HG02970 (cell line): ENCODE data around the gene STX1A.
"Not testable (repeated sequence)": the region's sequence is repeated elsewhere in the genome, so short reads cannot be mapped to it uniquely, and the experiment has no call there.

ENCODE experiments used
- ATAC-seq: cut with Tn5 transposase; IDR thresholded peaks from one replicate; pipeline ENCODE4 v1.9.1; 2021; ENCODE audit warnings: mild to moderate bottlenecking, moderate library complexity, moderate number of reproducible peaks; ENCODE audit not compliant: unreplicated experiment, low FRiP score

Gene STX1A

DNA sequence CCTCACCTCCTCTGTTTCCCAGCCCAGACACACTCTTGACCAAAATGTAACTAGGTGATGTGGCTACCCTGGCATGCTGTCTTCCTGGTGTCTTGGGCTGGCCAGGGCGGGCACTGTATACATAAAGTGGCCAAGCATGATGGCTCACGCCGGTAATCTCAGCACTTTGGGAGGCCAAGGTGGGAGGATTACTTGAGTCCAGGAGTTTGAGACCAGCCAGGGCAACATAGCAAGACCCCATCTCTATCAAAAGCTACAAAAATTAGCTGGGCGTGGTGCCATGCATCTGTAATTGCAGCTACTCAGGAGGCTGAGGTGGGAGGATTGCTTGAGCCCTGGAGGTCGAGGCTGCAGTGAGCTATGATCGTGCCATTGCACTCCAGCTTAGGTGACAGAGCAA is 6.2 kb downstream of the STX1A start:
- ATAC-seq, result not testable (repeated sequence)

DNA sequence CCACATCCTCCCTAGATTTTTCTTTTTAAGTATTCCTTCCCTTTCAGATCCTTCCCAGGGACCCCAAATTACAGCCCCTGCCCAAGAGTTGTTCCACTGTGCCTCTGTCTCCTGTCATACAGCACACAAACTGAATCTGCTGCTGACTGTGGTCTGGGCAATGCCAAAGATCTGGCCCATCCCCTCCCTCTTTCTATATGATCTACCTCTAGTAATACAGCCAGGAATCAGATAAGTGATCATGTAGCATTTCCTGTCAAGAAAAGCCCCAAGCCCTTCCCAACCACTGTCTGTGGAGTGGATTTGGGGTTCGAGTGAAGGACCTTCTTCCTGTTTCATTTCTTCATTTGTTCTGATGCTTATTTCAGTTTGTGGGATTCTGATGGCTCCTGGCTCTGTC is 6.7 kb downstream of the STX1A start:
- no peak for ATAC-seq

DNA sequence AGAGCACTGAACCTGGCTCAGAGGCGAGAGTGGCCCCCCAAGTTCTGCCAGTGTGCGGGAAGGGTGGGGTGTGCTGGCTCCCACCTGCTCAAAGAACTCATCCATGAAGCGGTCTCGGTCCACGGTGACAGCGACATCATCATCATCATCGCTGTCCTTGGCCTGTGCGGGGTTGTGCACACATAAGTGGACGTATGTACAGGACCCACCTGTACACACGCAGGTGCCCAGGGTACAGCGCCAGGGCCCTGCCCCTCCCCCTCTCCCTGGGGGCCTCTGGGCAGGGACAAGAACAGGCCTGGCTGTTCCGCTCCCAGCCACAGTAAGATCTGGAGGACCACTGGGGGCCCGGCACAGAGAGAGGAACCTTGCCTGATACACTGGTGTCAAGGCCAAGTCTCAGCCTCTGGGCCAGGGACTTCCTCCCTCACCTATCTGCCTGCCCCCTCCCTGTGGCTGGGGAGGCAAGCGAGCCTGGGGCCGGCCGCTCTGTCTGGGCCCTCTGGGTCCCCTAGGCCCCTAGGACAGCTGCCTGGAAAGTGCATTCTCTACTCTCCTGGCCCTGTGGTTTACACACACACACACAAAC is 10.4 kb downstream of the STX1A start:
- no peak for ATAC-seq

DNA sequence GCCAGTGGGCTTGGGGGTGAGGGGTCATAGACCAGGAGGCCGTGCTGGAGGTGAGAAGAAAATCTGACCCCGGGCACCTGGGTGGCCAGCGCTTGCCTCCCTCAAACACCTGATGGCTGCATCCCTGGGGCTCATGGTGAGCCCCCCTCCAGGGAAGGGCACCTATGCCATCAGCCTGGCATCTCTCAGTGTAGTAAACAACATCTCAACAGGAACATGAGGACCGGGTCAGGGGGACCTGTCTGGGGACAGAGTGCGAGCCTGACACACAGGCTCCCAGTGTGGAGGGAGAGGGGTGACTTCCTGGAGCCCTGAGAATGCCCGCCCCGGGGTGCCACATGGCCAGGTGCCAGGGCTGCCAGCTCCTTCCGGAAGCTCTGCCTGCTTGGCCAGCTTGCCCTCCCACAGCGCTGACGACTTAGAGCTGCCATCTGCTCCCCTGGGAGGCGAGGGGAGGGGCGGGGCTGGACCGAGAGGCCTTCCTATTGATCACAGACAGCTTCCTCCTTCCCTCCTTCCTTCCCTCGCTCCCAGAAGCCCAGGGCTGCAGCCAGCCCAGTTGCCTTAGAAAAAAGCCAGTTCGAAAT is 12.3 kb downstream of the STX1A start:
- no peak for ATAC-seq

DNA sequence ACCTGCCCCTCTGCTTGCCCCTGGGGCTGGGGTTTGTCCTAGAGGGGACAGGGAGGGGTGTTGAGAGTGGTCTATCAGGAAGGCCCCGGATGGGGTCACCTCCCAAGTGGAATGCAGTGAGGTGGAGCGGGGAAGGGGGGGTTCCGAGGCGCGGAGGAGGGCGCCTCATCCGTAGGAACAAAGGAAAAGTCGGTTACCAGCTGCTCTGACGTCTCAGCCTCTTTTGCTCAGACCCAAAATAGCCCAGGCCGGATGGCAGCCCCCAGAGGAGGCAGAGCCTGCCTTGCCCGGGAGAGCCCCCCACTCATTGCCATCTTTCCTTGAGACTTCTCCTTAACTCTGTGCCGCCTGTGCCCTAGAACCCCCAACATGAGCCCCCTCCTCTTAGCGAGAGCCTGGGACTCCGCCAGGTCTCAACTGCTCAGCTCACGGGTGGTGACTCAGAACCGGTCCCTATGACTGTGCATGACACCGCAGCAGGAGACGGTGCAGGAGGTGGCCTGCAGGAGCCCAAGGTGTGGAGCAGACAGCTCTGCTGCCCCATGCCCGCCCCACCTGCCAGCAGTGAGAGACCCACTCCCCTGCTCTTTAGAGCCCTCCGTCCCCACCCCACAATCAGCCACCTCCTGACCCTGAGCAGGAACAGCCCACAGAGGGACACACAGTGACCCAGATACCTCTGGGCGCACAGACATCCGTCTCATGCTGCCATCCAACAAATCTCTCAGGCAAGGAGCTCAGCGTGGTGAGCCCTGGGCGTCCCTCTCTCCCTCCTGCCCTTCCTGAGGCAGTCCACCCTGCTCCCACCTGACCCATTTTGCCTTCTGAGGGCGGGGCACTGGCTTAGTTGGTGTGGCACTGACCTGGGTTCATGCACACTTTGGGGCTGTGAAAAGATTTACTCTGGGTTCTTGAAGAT is 13.1 kb downstream of the STX1A start:
- ATAC-seq, result no peak

DNA sequence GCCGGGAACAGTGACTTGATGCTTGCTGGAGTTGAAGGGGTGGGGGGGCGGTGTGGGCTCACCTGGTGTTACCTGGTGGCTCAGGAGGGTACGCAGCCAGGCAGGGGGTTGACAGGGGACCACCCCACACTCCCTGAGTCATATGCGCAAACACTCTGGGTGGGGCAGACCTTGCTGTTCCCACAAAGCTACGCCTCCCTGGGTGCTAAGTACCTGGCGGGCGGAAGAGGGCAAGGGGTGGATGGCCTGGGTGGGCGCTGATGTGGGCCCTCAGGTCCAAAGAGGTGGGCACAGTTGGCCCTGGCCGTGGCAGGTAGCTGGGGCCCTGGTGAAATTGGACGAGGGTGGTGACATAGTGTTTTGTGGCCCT is 13.9 kb downstream of the STX1A start:
- ATAC-seq, result no peak

DNA sequence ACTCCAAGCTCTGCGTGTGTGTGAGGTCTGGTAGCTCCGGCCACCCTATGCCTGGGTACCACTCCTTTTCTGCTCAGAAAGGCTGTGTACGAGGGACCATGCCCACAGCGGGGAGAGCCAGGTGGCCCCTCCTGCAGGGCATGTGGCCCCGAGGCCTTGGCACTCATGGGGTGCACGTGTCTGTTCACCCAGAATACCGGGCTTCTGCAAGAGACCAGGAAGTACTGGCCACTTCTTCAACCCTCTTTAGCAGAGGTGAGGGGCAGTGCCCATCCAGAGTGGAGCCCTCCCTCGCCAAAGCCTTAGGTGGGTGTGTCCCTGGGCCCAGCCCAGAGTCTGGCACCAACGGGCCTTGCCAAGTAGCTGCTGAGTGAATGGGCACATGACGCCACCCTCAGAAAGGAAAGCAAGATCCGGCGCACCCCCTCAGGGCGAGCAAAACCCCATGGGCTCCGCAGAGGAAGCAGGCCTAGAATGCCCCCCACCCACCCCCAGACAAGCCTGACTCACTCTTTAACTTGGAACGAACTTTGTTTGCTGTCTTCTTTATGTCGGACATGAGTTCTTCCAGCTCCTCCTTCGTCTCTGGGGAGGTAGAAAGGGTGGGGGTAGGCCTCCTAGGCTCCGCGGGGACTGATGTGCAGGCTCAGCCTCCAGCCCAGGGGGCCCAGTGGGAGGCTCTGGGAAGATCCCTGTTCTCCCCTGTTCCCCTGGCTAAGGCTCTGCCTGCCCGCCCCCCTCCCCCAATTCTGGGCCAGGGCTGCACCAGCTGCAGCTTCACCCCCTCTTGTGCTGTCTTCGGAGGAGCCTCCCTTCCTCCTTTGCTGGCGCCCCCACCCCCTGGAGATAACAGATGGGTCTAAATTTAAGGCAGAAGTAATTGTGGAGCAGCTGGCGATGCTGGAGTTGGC is 14.6 kb downstream of the STX1A start:
- ATAC-seq, result no peak

DNA sequence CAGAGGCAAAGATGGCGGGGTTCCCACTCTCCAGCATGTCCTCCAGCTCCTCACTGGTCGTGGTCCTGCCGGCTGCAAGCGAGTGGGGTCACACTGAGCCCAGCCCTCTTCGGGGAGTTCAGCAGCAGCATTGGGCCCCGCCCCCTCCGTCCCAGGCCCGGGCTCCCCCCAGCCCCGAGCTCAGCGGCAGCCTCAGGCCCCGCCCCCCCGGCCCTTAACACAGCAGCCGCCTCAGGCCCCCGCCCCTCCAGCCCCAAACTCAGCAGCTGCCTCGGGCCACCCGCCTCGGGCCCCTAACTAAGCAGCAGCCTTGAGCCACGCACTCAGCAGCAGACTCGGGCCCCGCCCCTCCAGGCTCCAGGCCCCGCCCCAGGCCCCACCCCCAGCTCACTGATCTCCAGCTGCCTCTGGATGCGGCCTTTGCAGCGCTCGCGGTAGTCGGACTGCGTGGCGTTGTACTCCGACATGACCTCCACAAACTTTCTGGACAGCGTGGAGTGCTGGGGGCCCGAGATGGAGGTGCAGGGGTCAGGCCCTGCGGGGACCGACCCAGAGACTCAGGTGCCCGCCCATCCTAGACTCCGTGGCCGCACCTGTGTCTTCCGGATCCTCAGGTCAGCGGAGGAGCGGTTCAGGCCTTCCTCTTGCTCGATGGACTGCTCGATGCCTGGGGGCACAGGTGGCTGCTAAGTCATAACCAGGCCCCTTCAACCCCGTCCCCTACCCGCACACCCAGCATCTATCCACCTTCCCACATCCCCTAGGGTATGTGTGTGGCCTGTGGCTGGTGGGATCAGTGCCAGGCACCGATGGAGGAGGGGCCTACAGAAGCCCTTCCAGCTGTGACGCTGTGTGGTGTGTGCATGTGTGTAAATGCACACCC is 15.5 kb downstream of the STX1A start:
- ATAC-seq, result no peak

DNA sequence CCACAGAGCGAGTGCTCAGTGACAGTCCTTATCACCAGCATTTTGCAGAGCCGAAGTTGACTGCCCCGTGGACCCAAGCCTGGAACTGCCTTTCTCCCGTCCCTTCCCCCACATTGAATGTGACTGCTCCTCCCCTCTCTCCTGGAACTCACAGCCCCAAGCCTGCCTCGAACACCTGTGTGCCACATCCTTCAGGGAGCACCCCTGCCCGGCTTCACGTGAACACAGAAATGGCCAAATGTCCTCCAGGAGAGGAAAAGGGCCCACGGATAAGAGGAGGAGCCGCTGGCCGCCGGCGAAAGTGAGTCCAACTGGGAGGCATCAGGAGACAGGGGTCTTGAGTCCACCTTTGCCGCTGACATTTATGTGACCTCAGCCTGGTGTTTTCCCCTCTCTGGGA is 16.2 kb downstream of the STX1A start:
- ATAC-seq, result no peak

DNA sequence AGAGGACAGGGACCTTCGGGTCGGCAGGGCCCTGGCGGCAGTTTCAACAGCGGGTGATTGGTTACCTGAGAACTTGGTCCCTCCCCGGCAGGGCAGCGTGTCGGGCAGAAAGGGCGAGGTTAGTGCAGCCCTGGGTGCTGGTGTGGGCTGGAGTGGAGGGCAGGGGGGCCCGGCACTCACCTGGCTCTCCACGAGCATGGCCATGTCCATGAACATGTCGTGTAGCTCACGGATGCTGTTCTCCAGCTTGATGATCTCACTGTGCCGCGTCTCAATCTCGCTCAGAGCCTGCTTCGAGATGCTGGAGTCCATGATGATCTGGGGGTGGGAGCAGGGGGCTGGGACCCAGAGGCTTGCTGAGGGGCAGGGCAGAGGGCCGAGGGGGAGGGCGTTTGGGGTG is 16.8 kb downstream of the STX1A start:
- no peak for ATAC-seq

DNA sequence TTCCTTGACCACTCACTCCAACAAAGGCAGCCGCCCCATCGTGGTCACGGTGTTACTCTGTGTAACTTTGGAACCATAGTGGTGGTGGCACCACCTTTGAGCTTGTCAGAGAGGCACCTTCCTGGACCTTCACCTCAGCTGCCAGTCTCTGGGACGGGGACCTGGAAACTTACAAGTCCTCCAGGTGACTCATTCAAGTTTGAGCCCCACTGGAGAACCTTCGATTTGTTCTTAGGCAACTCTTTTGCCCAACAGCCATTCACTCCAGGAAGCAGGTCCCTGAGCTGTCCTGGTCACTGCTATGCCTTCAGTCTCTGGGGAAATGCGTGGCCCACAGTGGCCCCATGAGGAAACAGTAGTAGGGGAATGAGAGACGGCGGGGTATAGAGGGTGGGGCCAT is 17.2 kb downstream of the STX1A start:
- no peak for ATAC-seq

DNA sequence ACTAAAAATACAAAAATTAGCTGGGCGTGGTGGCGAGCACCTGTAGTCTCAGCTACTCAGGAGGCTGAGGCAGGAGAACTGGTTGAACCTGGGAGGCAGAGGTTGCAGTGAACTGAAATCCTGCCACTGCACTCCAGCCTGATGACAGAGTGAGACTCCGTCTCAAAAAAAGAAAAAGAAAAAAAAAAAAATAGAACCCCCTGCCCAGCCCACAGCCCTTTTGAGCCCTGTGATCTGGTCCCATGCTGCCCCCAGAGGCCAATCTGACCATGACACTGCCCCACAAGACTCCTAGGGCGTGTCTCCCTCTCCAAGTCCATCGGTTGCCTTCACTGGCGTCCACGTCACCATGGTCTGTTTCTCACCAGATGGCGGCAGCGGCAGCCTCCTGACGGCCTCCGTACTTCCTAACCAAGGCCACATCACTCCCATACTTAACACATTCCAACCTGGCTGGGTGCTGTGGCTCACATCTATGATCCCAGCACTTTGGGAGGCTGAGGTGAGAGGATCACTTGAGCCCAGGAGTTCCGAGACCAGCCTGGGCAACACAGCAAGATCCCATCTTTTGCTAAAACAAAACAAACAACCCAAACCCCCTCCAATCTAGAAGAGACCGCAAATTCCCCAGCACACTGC is 18.0 kb downstream of the STX1A start:
- no peak for ATAC-seq

DNA sequence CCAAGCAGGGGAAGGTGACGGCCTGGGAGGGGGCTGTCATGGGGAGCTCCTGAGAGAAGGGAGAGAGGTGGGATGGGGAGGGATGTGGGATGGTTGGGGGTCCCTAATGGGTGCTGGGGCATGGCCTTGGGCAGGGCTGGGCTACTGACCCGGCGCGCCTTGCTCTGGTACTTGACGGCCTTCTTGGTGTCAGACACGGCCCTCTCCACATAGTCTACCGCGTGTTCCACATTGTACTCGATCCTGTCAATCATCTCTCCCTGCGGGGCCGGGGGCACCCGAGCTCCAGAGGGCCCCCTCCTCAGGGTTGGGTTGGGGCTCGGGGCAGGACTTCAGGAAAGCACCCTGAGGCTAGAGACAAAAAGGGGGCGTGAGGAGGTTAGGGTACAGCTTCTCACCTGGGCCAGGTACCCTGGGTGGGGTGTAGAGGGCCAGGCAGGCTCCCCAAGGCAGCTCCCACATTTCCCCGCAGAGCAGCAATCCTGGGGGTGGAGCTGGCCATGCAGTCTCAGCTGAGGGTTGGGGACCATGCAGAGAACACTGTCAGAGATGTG is 18.8 kb downstream of the STX1A start:
- ATAC-seq, result no peak

DNA sequence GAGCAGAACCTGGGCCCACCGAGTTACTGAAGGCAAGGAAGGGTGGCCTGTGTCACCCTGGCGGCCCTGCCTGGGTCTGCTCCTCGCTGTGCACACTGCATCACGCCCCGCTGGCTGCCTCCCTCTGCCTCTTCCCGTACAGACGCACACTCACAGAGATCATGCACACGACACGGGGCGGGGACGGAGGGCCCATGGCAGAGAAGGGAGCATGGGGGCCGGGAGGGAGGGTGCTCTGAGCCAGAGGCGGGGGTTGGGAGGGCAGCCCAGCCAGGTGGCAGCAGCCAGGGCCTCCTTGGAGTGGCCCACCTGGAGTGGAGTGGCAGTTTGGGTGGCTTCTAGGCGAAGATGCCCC is 19.4 kb downstream of the STX1A start:
- no peak for ATAC-seq

DNA sequence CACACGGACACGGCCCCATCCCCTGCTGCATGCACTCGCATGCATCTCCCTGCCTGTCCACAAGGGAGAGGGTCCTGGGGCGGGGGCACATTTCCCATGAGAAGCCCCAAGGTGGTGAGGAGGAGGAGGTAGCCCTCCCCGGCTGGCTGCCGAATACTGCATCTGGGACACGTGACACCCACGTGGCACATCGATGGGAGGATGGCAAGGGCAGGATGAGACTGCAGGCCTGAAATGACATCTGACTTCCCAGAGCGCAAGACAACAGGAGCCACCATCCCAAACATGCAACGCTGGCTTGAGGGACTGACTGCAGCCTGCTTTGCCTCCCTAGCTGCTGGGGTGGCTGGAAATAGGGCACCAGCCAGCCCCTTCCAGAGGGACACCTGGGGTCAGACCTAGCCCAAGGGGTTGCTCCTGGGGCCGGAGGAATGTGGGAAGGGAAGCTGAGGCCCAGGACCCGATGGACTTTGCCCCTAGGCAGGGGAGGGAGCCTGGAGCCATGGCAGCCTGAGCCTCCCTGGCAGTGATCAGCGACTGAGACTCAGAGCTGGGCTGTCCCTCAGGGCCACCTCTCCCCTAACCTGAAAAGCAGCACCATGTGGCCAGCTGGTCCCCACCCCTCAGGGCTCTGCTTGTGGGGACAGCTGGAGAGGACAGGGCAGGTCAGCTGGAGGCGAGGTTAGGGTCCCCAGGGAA is 19.9 kb downstream of the STX1A start:
- no peak for ATAC-seq

DNA sequence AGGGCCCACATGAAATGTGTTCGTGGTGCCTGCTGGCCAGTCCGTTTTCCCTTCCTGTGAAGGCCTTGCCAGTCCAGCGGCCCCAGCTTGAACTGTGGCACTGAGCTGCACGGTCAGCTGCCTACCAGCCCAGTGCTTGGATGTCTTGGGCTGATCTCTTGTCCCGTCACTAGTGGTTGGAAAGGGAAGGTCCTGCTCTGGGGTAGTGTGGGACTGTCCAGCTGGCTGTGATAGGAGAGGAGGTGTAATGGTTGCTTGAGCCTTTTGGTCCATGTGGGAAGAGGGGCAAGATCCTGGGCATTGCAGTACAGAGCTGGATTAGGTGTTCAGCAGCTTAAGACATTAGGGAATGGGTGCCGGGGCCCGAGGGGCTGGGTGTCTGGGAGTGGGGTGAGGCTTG is 21.1 kb downstream of the STX1A start:
- no peak for ATAC-seq

DNA sequence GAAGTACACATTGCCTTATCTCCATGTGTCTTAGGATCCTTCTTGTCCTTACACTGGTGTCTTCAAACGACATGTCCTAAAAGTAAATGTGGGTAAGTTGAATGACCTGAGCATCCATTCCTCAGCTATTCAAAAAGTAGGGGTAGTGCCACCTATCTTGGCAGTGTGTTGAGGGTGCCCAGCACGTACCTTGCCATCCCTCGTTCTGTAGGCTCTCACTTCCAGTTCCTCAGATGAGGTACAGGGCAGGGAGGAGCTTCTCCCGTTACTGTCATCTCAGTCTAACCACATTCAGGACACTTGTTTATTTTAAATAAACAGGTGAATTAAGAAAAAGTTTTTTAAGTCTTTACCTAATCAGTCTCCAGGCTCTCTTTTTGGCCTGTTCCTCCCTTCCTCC is 23.1 kb downstream of the STX1A start:
- ATAC-seq, result no peak

DNA sequence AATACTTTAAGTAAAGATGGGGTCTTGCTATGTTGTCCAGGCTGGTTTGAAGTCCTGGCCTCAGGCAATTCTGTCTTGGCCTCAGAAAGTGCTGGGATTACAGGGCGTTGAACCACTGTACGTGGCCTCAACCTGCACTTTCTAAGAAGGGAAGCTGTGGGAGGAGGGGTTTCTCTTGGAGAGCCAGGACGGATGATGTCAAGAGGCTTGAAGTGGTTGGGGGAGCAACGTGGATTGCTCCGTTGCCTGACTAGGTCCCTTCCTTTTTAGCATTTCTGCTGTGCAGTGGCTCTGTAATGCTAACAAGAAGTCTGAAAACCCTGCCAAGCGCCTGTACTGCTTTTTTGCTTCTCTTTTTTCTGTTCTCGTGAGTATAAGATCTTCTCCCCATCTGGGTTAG is 28.8 kb downstream of the STX1A start:
- no peak for ATAC-seq

DNA sequence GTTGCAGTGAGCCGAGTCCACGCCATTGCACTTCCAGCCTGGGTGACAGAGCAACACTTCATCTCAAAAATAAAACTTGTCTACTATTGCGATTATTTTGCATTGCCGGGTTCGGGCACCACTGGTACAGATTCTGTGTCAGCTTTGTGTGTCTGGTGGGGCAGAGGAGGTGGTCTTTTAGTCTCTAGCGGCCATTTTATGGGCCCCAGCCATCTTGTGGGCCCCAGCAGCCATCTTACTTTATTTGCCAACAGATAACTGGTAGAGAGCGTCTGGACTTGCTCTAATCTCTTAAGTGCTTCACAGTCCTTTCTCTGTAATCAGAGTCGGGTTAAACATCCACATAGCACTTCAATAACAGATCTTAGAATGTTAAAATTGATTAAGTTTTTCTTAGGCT is 31.2 kb downstream of the STX1A start:
- no peak for ATAC-seq
